ENCODE measurements around the gene E2F7. TPM values are rescaled to one million over a fixed set of nuclear protein-coding genes. Genes with fewer than 3 reads are reported as not detected.
A peak's percentile ranks its signal among the peaks of the same experiment; 100 is the strongest.

The E2F7 gene
- total RNA-seq, 1 donor from 2014 or later: 26.2 TPM

DNA sequence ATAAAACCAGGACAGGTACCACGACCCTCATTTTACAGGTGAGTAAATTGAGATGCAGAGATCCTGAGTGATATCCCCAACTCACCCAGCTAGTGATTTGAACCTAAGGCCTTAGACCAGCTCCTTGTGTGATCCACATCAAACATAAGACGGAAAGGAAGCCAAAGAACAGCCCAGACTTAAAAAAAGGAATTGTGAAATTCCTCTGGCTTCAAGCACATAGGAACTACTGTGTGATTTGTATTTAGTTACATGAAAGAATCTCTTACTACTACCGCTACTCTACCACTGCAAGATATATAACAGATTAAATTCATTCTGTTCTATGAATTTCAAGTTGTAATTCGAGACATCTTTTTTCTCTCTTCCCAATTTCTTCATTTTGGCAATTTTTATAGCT lies 10.5 kb downstream of the E2F7 start:
- peaks cover 16% of the 10 kb centered on the region for H3K4me1 ChIP-seq (ENCODE audit: insufficient read depth, low read length)
- peaks cover 81% of the 10 kb centered on the region for H3K79me2 ChIP-seq (ENCODE audit: insufficient read depth, low read length)
- peak overlapping the region; percentile 10 for H3K27ac Mint-ChIP-seq (ENCODE audit: unreplicated experiment)
- H3K27me3 Mint-ChIP-seq (ENCODE audit: low read depth, unreplicated experiment): no peaks in the 10 kb centered on the region
- FAIRE-seq (no peak), DNase-seq (ENCODE audit: low read depth) (no peak)
- H4K20me1 ChIP-seq (ENCODE audit: insufficient read depth, low read length): peaks cover 4% of the 10 kb centered on the region
- no peak overlapping the region for H3K4me3 Mint-ChIP-seq (ENCODE audit: unreplicated experiment)
- peaks cover 63% of the 10 kb centered on the region for H3K36me3 ChIP-seq (ENCODE audit: insufficient read depth, low read length)
- no peak for TF ChIP-seq CTCF (IDR thresholded peaks at IDR 0.05; ENCODE audit: insufficient read depth, low read depth, low read length)
- no peak for TF ChIP-seq EZH2 (IDR thresholded peaks at IDR 0.05; ENCODE audit: insufficient read depth, low read length)
- H3K4me3 ChIP-seq (ENCODE audit: insufficient read depth, low read depth, low read length): no peak overlapping the region
- H3K9me3 ChIP-seq (ENCODE audit: insufficient read depth, low read depth, low read length): no peaks in the 10 kb centered on the region
- H3K4me2 ChIP-seq (ENCODE audit: low read length): no peak overlapping the region
- H3K27me3 ChIP-seq (ENCODE audit: insufficient read depth, low read length): no peaks in the 10 kb centered on the region
- no peak overlapping the region for H3K27ac ChIP-seq (ENCODE audit: low read depth, low read length)
- peaks cover 6% of the 10 kb centered on the region for H3K4me1 Mint-ChIP-seq (ENCODE audit: low read depth, unreplicated experiment)
- H2AFZ ChIP-seq (ENCODE audit: low read depth, low read length): no peak overlapping the region
- peaks cover 3% of the 10 kb centered on the region for H3K9me3 Mint-ChIP-seq (ENCODE audit: unreplicated experiment)
- H3K36me3 Mint-ChIP-seq (ENCODE audit: low read depth, unreplicated experiment): peaks cover 14% of the 10 kb centered on the region
- H3K9ac ChIP-seq (ENCODE audit: low read length): no peak overlapping the region

DNA sequence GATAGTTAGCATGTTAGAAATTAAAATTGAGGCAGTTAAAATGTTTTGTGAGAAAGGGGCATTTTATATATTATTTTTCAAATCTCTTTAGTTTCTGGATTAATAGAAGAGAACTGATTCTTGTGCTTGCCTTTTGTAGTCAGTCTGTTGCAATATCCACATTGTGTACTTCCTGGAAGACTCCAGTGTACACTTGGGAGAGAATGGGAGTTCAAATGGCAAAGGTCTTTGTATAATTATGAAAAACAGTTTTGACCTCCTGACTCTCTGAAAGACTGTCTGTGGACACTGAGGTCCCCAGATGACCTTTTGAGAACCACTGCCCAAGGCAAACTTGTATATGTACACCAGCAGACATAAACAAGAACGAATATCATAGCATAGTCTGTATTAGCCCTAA lies 12.1 kb downstream of the E2F7 start:
- peaks cover 13% of the 10 kb centered on the region for H3K36me3 Mint-ChIP-seq (ENCODE audit: low read depth, unreplicated experiment)
- no peak overlapping the region for H3K27ac Mint-ChIP-seq (ENCODE audit: unreplicated experiment)
- peaks cover 88% of the 10 kb centered on the region for H3K79me2 ChIP-seq (ENCODE audit: insufficient read depth, low read length)
- no peaks in the 10 kb centered on the region for H3K27me3 Mint-ChIP-seq (ENCODE audit: low read depth, unreplicated experiment)
- no peak overlapping the region for H3K4me3 ChIP-seq (ENCODE audit: insufficient read depth, low read depth, low read length)
- no peak for TF ChIP-seq CTCF (IDR thresholded peaks at IDR 0.05; ENCODE audit: insufficient read depth, low read depth, low read length)
- TF ChIP-seq EZH2 (IDR thresholded peaks at IDR 0.05; ENCODE audit: insufficient read depth, low read length): no peak
- peaks cover 3% of the 10 kb centered on the region for H3K9me3 Mint-ChIP-seq (ENCODE audit: unreplicated experiment)
- peaks cover 69% of the 10 kb centered on the region for H3K36me3 ChIP-seq (ENCODE audit: insufficient read depth, low read length)
- FAIRE-seq (no peak), DNase-seq (ENCODE audit: low read depth) (no peak)
- H3K4me3 Mint-ChIP-seq (ENCODE audit: unreplicated experiment): no peak overlapping the region
- no peak overlapping the region for H3K9ac ChIP-seq (ENCODE audit: low read length)
- peaks cover 11% of the 10 kb centered on the region for H4K20me1 ChIP-seq (ENCODE audit: insufficient read depth, low read length)
- H3K4me1 ChIP-seq (ENCODE audit: insufficient read depth, low read length): peaks cover 5% of the 10 kb centered on the region
- no peak overlapping the region for H3K4me2 ChIP-seq (ENCODE audit: low read length)
- no peak overlapping the region for H3K27ac ChIP-seq (ENCODE audit: low read depth, low read length)
- no peak overlapping the region for H2AFZ ChIP-seq (ENCODE audit: low read depth, low read length)
- H3K27me3 ChIP-seq (ENCODE audit: insufficient read depth, low read length): no peaks in the 10 kb centered on the region
- no peaks in the 10 kb centered on the region for H3K4me1 Mint-ChIP-seq (ENCODE audit: low read depth, unreplicated experiment)
- no peaks in the 10 kb centered on the region for H3K9me3 ChIP-seq (ENCODE audit: insufficient read depth, low read depth, low read length)

DNA sequence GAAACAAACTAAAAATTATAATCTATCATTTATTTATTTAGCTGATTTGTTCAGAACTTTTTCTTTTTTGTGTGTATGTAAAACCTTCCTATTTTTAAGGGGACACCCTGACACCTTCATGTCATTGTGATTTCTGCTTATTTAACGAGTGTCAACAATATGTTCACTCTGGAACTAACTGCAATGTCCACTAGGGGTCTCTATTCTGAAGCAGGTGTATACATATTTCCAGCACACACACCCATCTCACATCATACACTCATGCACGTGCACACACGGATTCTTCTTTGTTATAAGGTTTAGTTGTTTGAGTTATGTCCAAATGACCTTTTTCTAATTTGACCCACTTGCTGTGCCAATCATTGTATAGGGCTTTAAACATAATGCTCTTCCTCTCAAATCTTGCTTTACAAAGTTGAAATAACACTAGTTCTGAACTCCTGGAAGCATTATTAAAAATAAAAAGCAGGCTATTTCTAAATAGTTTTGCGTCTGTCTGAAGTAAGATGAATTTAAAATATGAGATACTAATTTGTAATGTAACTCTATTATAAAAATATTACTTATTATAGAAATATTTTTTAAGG lies 15.5 kb downstream of the E2F7 start:
- peak; percentile 81 for FAIRE-seq
- no peak overlapping the region for H3K4me2 ChIP-seq (ENCODE audit: low read length)
- no peaks in the 10 kb centered on the region for H3K27me3 Mint-ChIP-seq (ENCODE audit: low read depth, unreplicated experiment)
- H2AFZ ChIP-seq (ENCODE audit: low read depth, low read length): no peak overlapping the region
- peaks cover 68% of the 10 kb centered on the region for H3K79me2 ChIP-seq (ENCODE audit: insufficient read depth, low read length)
- H3K9me3 Mint-ChIP-seq (ENCODE audit: unreplicated experiment): no peaks in the 10 kb centered on the region
- DNase-seq (ENCODE audit: low read depth): peak; percentile 52
- no peak overlapping the region for H3K4me3 ChIP-seq (ENCODE audit: insufficient read depth, low read depth, low read length)
- H3K27me3 ChIP-seq (ENCODE audit: insufficient read depth, low read length): no peaks in the 10 kb centered on the region
- H3K4me3 Mint-ChIP-seq (ENCODE audit: unreplicated experiment): no peak overlapping the region
- no peak overlapping the region for H3K27ac ChIP-seq (ENCODE audit: low read depth, low read length)
- H3K36me3 ChIP-seq (ENCODE audit: insufficient read depth, low read length): peaks cover 78% of the 10 kb centered on the region
- no peak overlapping the region for H3K27ac Mint-ChIP-seq (ENCODE audit: unreplicated experiment)
- H3K36me3 Mint-ChIP-seq (ENCODE audit: low read depth, unreplicated experiment): peaks cover 18% of the 10 kb centered on the region
- H3K4me1 Mint-ChIP-seq (ENCODE audit: low read depth, unreplicated experiment): no peaks in the 10 kb centered on the region
- no peak overlapping the region for H3K9ac ChIP-seq (ENCODE audit: low read length)
- no peaks in the 10 kb centered on the region for H3K9me3 ChIP-seq (ENCODE audit: insufficient read depth, low read depth, low read length)
- peaks cover 24% of the 10 kb centered on the region for H4K20me1 ChIP-seq (ENCODE audit: insufficient read depth, low read length)
- TF ChIP-seq EZH2 (IDR thresholded peaks at IDR 0.05; ENCODE audit: insufficient read depth, low read length): no peak
- TF ChIP-seq CTCF (IDR thresholded peaks at IDR 0.05; ENCODE audit: insufficient read depth, low read depth, low read length): peak; percentile 86
- no peaks in the 10 kb centered on the region for H3K4me1 ChIP-seq (ENCODE audit: insufficient read depth, low read length)
